H1 (cell line): ENCODE data around the gene DNAL4. TPM values are rescaled to one million over a fixed set of nuclear protein-coding genes. Genes with fewer than 3 reads are reported as not detected.

Experiments
- BCL11A ChIP-seq, 2 experiments: IDR thresholded peaks; one replicate each; pipeline ENCODE4 v1.6.1; 2011; ENCODE audit warnings: low read depth in 2 of 2, low read length in 2 of 2, mild to moderate bottlenecking in 2 of 2
- GABPA ChIP-seq: IDR thresholded peaks from 2 replicates; pipeline ENCODE4 v1.6.1; 2011; ENCODE audit warnings: mild to moderate bottlenecking, low read length, moderate library complexity, borderline replicate concordance; ENCODE audit not compliant: insufficient read depth
- POU5F1 ChIP-seq: IDR thresholded peaks from 2 replicates; pipeline ENCODE4 v1.6.1; 2011; ENCODE audit warnings: low read depth, mild to moderate bottlenecking, low read length, moderate library complexity
- RNF2 ChIP-seq: fragments of 200-900, 300-1000 bp; sonication (generic); IDR thresholded peaks from 2 replicates; pipeline ENCODE4 v1.7.1; 2016; ENCODE audit warnings: borderline replicate concordance, low read depth, mild to moderate bottlenecking, antibody characterized with exemption, low read length; ENCODE audit not compliant: poor library complexity, severe bottlenecking; ENCODE audit errors: missing control alignments
- RXRA ChIP-seq: IDR thresholded peaks from 2 replicates; pipeline ENCODE4 v1.6.1; 2011; ENCODE audit warnings: low read depth, mild to moderate bottlenecking, low read length, moderate library complexity; ENCODE audit not compliant: insufficient read depth
- SIX5 ChIP-seq: IDR thresholded peaks from 2 replicates; pipeline ENCODE4 v1.6.1; 2011; ENCODE audit warnings: mild to moderate bottlenecking, low read depth, low read length
- SP1 ChIP-seq: IDR thresholded peaks from 2 replicates; pipeline ENCODE4 v1.6.1; 2011; ENCODE audit warnings: low read depth, low read length
- TBP ChIP-seq: IDR thresholded peaks from 2 replicates; pipeline ENCODE4 v1.6.1; 2011; ENCODE audit warnings: low read depth, low read length, improper control_type of control experiment
- USF2 ChIP-seq: IDR thresholded peaks from 2 replicates; pipeline ENCODE4 v1.6.1; 2011; ENCODE audit warnings: low read length, improper control_type of control experiment
- polyA plus RNA-seq, 7 experiments: library from polyadenylated mRNA; depleted of rRNA in 3 of 7; stranded (reverse) in 5 of 7; unstranded in 2 of 7; fragments of >200 nt in 5 of 7; fragments of 200-250 nt in 2 of 7; gene quantifications; 1 replicate in 5 of 7; 2 replicates in 1 of 7; 4 replicates in 1 of 7; pipeline versions ENCODE4 v1.2.1 to v1.2.3, GENCODE V29; 2011 to 2013; ENCODE audit warnings: missing spikeins in 2 of 7, mixed read lengths in 2 of 7
- total RNA-seq: library from RNA; stranded (reverse); fragmentation: NEBNext Ultra II Directional; extraction: Animal tissue kit (Norgen Biotek cat#: 25700); gene quantifications from 2 replicates; pipeline ENCODE4 v1.2.1, GENCODE V29; 2021

DNAL4 gene
- total and polyA plus RNA-seq, 2 of the 8 experiments (the other 6 are each of a cell fraction or from before 2014, with no cell fraction given), result 8.8 to 14.0 TPM

GRCh38 chr22:38782402-38783094, 11.4 kb downstream of the DNAL4 start (continued):
- TF ChIP-seq RNF2 (no peak), BCL11A (IDR thresholded peaks at IDR 0.05; ENCODE audit: low read depth in 2 of 2, low read length in 2 of 2) (no peak), GABPA (no peak), SIX5 (no peak), POU5F1 (no peak), SP1 (no peak), USF2 (no peak), TBP (no peak), RXRA (no peak)
